ENCODE data around the gene TSTD1. TPM values are rescaled to one million over a fixed set of nuclear protein-coding genes. Genes with fewer than 3 reads are reported as not detected.

The TSTD1 gene
- total and polyA plus RNA-seq, 8 donors, result 35.1 to 73.5 (median 45.7) TPM

GRCh38 chr1:161074676-161075368, 36.1 kb upstream of the TSTD1 start:
- H3K9me3 ChIP-seq, result no peaks in the 10 kb centered on the region
- DNase-seq (no peak), ATAC-seq (no peak)
- intact Hi-C loops (cut with DNase I), result no loop called here
- H3K4me3 ChIP-seq, result no peak overlapping the region
- H3K27me3 ChIP-seq, result peaks cover 0 to 5% of the 10 kb centered on the region in 2 donors
- H3K27ac ChIP-seq, result no peak overlapping the region
- no peak for TF ChIP-seq CTCF (IDR thresholded peaks at IDR 0.05)
- peaks cover 0 to 19% of the 10 kb centered on the region in 2 donors for H3K4me1 ChIP-seq
- no peaks in the 10 kb centered on the region for H3K36me3 ChIP-seq

GRCh38 chr1:161073474-161074121, 34.8 kb upstream of the TSTD1 start:
- intact Hi-C loops (cut with DNase I), result no loop called here
- peaks cover 0 to 21% of the 10 kb centered on the region in 2 donors for H3K4me1 ChIP-seq
- TF ChIP-seq CTCF (IDR thresholded peaks at IDR 0.05), result no peak
- no peaks in the 10 kb centered on the region for H3K36me3 ChIP-seq
- H3K4me3 ChIP-seq, result no peak overlapping the region
- H3K27me3 ChIP-seq, result no peaks in the 10 kb centered on the region
- no peaks in the 10 kb centered on the region for H3K9me3 ChIP-seq
- no peak overlapping the region for H3K27ac ChIP-seq
- DNase-seq (no peak), ATAC-seq (no peak)

- H3K4me3 ChIP-seq, result no peak overlapping the region
- H3K4me1 ChIP-seq, result peaks cover 0 to 24% of the 10 kb centered on the region in 2 donors
- ATAC-seq, result no peak
- no peak for DNase-seq
- no peaks in the 10 kb centered on the region for H3K27me3 ChIP-seq
- intact Hi-C loops (cut with DNase I), result no loop called here
- no peaks in the 10 kb centered on the region for H3K36me3 ChIP-seq
- H3K9me3 ChIP-seq, result no peaks in the 10 kb centered on the region
- no peak for TF ChIP-seq CTCF (IDR thresholded peaks at IDR 0.05)
- no peak overlapping the region for H3K27ac ChIP-seq
Measured at GRCh38 chr1:161072751-161073449, 34.1 kb upstream of the TSTD1 start.

- intact Hi-C loops (cut with DNase I), result no loop called here
- H3K4me3 ChIP-seq, result no peak overlapping the region
- peaks cover 0 to 34% of the 10 kb centered on the region in 2 donors for H3K4me1 ChIP-seq
- H3K27me3 ChIP-seq, result no peaks in the 10 kb centered on the region
- peak; percentile 45 to 59 for TF ChIP-seq CTCF (IDR thresholded peaks at IDR 0.05)
- no peaks in the 10 kb centered on the region for H3K36me3 ChIP-seq
- no peaks in the 10 kb centered on the region for H3K9me3 ChIP-seq
- H3K27ac ChIP-seq, result no peak overlapping the region
- peak in 2 of 4 donors; percentile 64 to 86 for DNase-seq
- ATAC-seq, result peak; percentile 52
Measured at GRCh38 chr1:161071886-161072371, 33.2 kb upstream of the TSTD1 start.

GRCh38 chr1:161070761-161071160, 32.0 kb upstream of the TSTD1 start:
- no peaks in the 10 kb centered on the region for H3K9me3 ChIP-seq
- no peak for DNase-seq
- H3K36me3 ChIP-seq, result no peaks in the 10 kb centered on the region
- peaks cover 0 to 45% of the 10 kb centered on the region in 2 donors for H3K4me1 ChIP-seq
- peak overlapping the region in 1 of 2 donors; percentile 98 for H3K27ac ChIP-seq
- no peak for ATAC-seq
- intact Hi-C loops (cut with DNase I), result no loop called here
- H3K4me3 ChIP-seq, result no peak overlapping the region
- no peak for TF ChIP-seq CTCF (IDR thresholded peaks at IDR 0.05)
- H3K27me3 ChIP-seq, result no peaks in the 10 kb centered on the region
